ENCODE data around the gene RDM1.
A peak's percentile ranks its signal among the peaks of the same experiment; 100 is the strongest.

The RDM1 gene

GRCh38 chr17:35895636-35896587, 34.7 kb downstream of the RDM1 start:
- DNase-seq (ENCODE audit: low read depth) = peak; percentile 7
- Histone ChIP-seq H3K36me3 (ENCODE audit: control insufficient read depth, insufficient read depth, low read length, severe bottlenecking) (no peaks in the 10 kb centered on the region), H3K9me3 (ENCODE audit: control insufficient read depth, low read length) (no peaks in the 10 kb centered on the region), H3K9ac (ENCODE audit: low read length) (no peak overlapping the region), H3K4me1 (ENCODE audit: control insufficient read depth, insufficient read depth, low read length) (peaks cover 20% of the 10 kb centered on the region), H3K27me3 (replicated peaks; ENCODE audit: control insufficient read depth, insufficient read depth, low read length) (no peaks in the 10 kb centered on the region), H3K4me3 (ENCODE audit: low read length) (no peak overlapping the region)

GRCh38 chr17:35894206-35894605, 36.4 kb downstream of the RDM1 start:
- Histone ChIP-seq H3K4me3 (ENCODE audit: low read length) (no peak overlapping the region), H3K9me3 (ENCODE audit: control insufficient read depth, low read length) (no peaks in the 10 kb centered on the region), H3K9ac (ENCODE audit: low read length) (no peak overlapping the region), H3K27me3 (replicated peaks; ENCODE audit: control insufficient read depth, insufficient read depth, low read length) (no peaks in the 10 kb centered on the region), H3K36me3 (ENCODE audit: control insufficient read depth, insufficient read depth, low read length, severe bottlenecking) (no peaks in the 10 kb centered on the region), H3K4me1 (ENCODE audit: control insufficient read depth, insufficient read depth, low read length) (peaks cover 31% of the 10 kb centered on the region)
- no peak for DNase-seq (ENCODE audit: low read depth)

GRCh38 chr17:35893751-35894150, 36.8 kb downstream of the RDM1 start:
- no peak overlapping the region for H3K4me3 ChIP-seq (ENCODE audit: low read length)
- H3K4me1 ChIP-seq (ENCODE audit: control insufficient read depth, insufficient read depth, low read length) = peaks cover 31% of the 10 kb centered on the region
- no peaks in the 10 kb centered on the region for H3K36me3 ChIP-seq (ENCODE audit: control insufficient read depth, insufficient read depth, low read length, severe bottlenecking)
- no peak overlapping the region for H3K9ac ChIP-seq (ENCODE audit: low read length)
- no peaks in the 10 kb centered on the region for H3K27me3 ChIP-seq (replicated peaks; ENCODE audit: control insufficient read depth, insufficient read depth, low read length)
- no peaks in the 10 kb centered on the region for H3K9me3 ChIP-seq (ENCODE audit: control insufficient read depth, low read length)
- no peak for DNase-seq (ENCODE audit: low read depth)

- peak; percentile 4 for DNase-seq (ENCODE audit: low read depth)
- no peaks in the 10 kb centered on the region for H3K9me3 ChIP-seq (ENCODE audit: control insufficient read depth, low read length)
- H3K9ac ChIP-seq (ENCODE audit: low read length) = no peak overlapping the region
- H3K27me3 ChIP-seq (replicated peaks; ENCODE audit: control insufficient read depth, insufficient read depth, low read length) = no peaks in the 10 kb centered on the region
- H3K36me3 ChIP-seq (ENCODE audit: control insufficient read depth, insufficient read depth, low read length, severe bottlenecking) = no peaks in the 10 kb centered on the region
- H3K4me1 ChIP-seq (ENCODE audit: control insufficient read depth, insufficient read depth, low read length) = peaks cover 31% of the 10 kb centered on the region
- H3K4me3 ChIP-seq (ENCODE audit: low read length) = no peak overlapping the region
Observed at GRCh38 chr17:35892091-35893035, 38.2 kb downstream of the RDM1 start.

- H3K9ac ChIP-seq (ENCODE audit: low read length) = no peak overlapping the region
- H3K4me3 ChIP-seq (ENCODE audit: low read length) = no peak overlapping the region
- no peaks in the 10 kb centered on the region for H3K27me3 ChIP-seq (replicated peaks; ENCODE audit: control insufficient read depth, insufficient read depth, low read length)
- H3K4me1 ChIP-seq (ENCODE audit: control insufficient read depth, insufficient read depth, low read length) = peaks cover 31% of the 10 kb centered on the region
- no peaks in the 10 kb centered on the region for H3K9me3 ChIP-seq (ENCODE audit: control insufficient read depth, low read length)
- DNase-seq (ENCODE audit: low read depth) = no peak
- no peaks in the 10 kb centered on the region for H3K36me3 ChIP-seq (ENCODE audit: control insufficient read depth, insufficient read depth, low read length, severe bottlenecking)
Observed at GRCh38 chr17:35891269-35891668, 39.3 kb downstream of the RDM1 start.

- DNase-seq (ENCODE audit: low read depth) = no peak
Observed at GRCh38 chr17:35890774-35891155, 39.8 kb downstream of the RDM1 start.

GRCh38 chr17:35889818-35890773, 40.5 kb downstream of the RDM1 start:
- H3K4me1 ChIP-seq (ENCODE audit: control insufficient read depth, insufficient read depth, low read length) = peaks cover 31% of the 10 kb centered on the region
- H3K36me3 ChIP-seq (ENCODE audit: control insufficient read depth, insufficient read depth, low read length, severe bottlenecking) = no peaks in the 10 kb centered on the region
- H3K4me3 ChIP-seq (ENCODE audit: low read length) = no peak overlapping the region
- no peaks in the 10 kb centered on the region for H3K9me3 ChIP-seq (ENCODE audit: control insufficient read depth, low read length)
- H3K27me3 ChIP-seq (replicated peaks; ENCODE audit: control insufficient read depth, insufficient read depth, low read length) = no peaks in the 10 kb centered on the region
- peak overlapping the region; percentile 11 for H3K9ac ChIP-seq (ENCODE audit: low read length)
- peak; percentile 86 for DNase-seq (ENCODE audit: low read depth)

More at GRCh38 chr17:35890774-35891155, 39.8 kb downstream of the RDM1 start:
- no peaks in the 10 kb centered on the region for H3K36me3 ChIP-seq (ENCODE audit: control insufficient read depth, insufficient read depth, low read length, severe bottlenecking)
- no peaks in the 10 kb centered on the region for H3K9me3 ChIP-seq (ENCODE audit: control insufficient read depth, low read length)
- no peak overlapping the region for H3K4me3 ChIP-seq (ENCODE audit: low read length)
- peaks cover 31% of the 10 kb centered on the region for H3K4me1 ChIP-seq (ENCODE audit: control insufficient read depth, insufficient read depth, low read length)
- H3K9ac ChIP-seq (ENCODE audit: low read length) = no peak overlapping the region
- H3K27me3 ChIP-seq (replicated peaks; ENCODE audit: control insufficient read depth, insufficient read depth, low read length) = no peaks in the 10 kb centered on the region

- no peaks in the 10 kb centered on the region for H3K27me3 ChIP-seq (replicated peaks; ENCODE audit: control insufficient read depth, insufficient read depth, low read length)
- H3K4me3 ChIP-seq (ENCODE audit: low read length) = no peak overlapping the region
- no peaks in the 10 kb centered on the region for H3K9me3 ChIP-seq (ENCODE audit: control insufficient read depth, low read length)
- peaks cover 31% of the 10 kb centered on the region for H3K4me1 ChIP-seq (ENCODE audit: control insufficient read depth, insufficient read depth, low read length)
- H3K36me3 ChIP-seq (ENCODE audit: control insufficient read depth, insufficient read depth, low read length, severe bottlenecking) = no peaks in the 10 kb centered on the region
- DNase-seq (ENCODE audit: low read depth) = no peak
- no peak overlapping the region for H3K9ac ChIP-seq (ENCODE audit: low read length)
Observed at GRCh38 chr17:35889241-35889640, 41.3 kb downstream of the RDM1 start.

GRCh38 chr17:35879773-35880654, 50.6 kb downstream of the RDM1 start, which contains the start of gene CCL5:
CCL5 (minus strand) TSS chr17:35880360.
- no peaks in the 10 kb centered on the region for H3K9me3 ChIP-seq (ENCODE audit: control insufficient read depth, low read length)
- no peaks in the 10 kb centered on the region for H3K36me3 ChIP-seq (ENCODE audit: control insufficient read depth, insufficient read depth, low read length, severe bottlenecking)
- no peak for DNase-seq (ENCODE audit: low read depth)
- H3K9ac ChIP-seq (ENCODE audit: low read length) = no peak within 1 kb of the TSS
- no peak within 1 kb of the TSS for H3K4me3 ChIP-seq (ENCODE audit: low read length)
- H3K27me3 ChIP-seq (replicated peaks; ENCODE audit: control insufficient read depth, insufficient read depth, low read length) = peaks cover 7% of the 10 kb centered on the region
- no peaks in the 10 kb centered on the region for H3K4me1 ChIP-seq (ENCODE audit: control insufficient read depth, insufficient read depth, low read length)

GRCh38 chr17:35878361-35878760, 52.2 kb downstream of the RDM1 start:
- Histone ChIP-seq H3K4me1 (ENCODE audit: control insufficient read depth, insufficient read depth, low read length) (no peaks in the 10 kb centered on the region), H3K9ac (ENCODE audit: low read length) (no peak overlapping the region), H3K4me3 (ENCODE audit: low read length) (no peak overlapping the region), H3K9me3 (ENCODE audit: control insufficient read depth, low read length) (no peaks in the 10 kb centered on the region), H3K36me3 (ENCODE audit: control insufficient read depth, insufficient read depth, low read length, severe bottlenecking) (no peaks in the 10 kb centered on the region), H3K27me3 (replicated peaks; ENCODE audit: control insufficient read depth, insufficient read depth, low read length) (peaks cover 7% of the 10 kb centered on the region)
- DNase-seq (ENCODE audit: low read depth) = no peak
